HG03060 (cell line): Measurements from ENCODE around the gene PRICKLE4.
"Not testable (repeated sequence)": the region's sequence is repeated elsewhere in the genome, so short reads cannot be mapped to it uniquely, and the experiment has no call there.

Experiments used
- ATAC-seq: cut with Tn5 transposase; IDR thresholded peaks from one replicate; pipeline ENCODE4 v1.9.1; 2021; ENCODE audit warnings: low read depth, moderate number of reproducible peaks; ENCODE audit not compliant: unreplicated experiment

The PRICKLE4 gene

DNA sequence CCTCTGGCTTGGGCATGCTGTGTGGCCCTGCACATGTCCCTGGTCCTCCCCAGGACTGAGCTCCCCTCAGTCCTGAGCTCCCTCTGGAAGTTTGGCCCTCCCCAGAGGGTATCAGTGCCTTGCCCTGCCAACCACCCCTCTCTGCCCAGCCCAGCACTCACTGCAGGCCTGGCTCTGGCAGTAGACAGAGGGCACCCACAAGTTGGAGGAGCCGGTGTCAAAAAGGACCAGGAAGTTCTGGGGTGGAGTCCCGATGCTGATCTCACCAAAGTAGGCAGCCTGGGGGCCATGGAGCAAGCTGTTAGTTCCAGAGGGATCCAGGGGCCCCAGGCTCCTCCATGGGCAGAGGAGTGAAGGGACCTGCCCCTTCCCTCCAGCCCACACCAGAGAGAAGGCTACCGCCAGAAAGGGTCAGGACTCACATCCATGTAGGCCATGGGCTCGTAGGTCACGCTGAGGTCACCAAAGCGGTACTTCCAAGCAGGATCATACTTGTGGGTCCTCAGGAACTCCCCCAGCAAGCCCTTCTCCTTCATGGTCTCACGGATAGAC is 36.3 kb upstream of the PRICKLE4 start:
- ATAC-seq: no peak

DNA sequence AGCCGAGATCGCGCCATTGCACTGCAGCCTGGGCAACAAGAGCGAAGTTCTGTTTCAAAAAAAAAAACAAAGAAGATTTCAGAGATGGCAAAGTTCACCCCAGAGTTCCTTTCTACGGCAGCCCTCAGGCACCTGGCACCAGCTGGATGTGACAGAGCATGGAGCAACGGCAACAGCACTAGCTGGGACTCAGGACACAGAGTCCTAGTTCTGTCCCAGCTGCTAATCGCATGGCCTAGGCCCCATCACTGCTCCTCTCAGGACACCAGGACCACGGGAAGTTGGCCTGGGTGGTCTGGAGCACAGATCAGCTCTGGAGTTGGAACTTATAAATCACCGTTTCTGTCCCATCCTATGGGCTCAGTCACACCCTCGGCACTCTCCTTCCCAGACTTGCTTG is 34.5 kb upstream of the PRICKLE4 start:
- no peak for ATAC-seq

DNA sequence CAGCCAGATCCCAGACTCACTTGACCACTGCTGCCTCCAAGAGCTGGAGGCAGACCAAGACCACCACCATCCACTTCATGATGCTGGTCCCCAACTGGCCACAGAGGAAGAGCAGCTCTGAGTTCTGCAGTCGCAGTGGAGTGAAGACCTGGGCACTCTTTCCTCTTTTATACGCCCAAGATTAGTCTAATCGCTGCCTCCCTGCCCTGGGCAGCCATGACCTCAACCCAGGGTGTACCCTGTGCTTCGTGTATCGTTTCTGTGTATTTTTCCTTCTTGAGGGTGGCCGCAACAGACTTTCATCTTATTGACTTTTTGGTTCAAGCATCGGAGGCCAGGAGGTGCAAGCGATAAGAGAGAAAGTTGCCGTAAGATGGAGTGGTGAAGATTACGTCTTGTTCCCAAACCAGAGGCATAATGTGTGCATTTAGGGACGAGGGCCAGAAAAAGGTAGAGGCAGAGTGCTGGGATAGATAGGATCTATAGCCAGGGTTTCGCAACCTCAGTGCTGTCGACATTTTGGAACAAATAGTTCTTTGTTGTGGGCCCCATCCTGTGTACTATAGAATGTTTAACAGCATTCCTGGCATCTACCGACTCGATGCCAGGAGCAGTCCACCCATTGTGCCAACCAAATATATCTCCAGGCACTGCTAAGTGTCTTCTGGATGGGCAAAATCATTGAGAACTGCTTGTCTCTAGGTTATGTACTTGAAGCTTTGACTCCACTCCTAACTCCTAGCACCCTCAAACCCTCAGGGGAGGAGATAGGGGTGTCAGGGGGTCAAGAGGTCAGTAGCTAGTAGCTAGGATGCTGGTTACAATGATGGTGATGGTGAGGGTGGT is 33.1 kb upstream of the PRICKLE4 start, which contains the start of gene PGC:
PGC (minus strand) TSS at position 142 of the 846 bp plus-strand sequence; CDS start at position 79, 63 bp downstream.
- no peak for ATAC-seq

DNA sequence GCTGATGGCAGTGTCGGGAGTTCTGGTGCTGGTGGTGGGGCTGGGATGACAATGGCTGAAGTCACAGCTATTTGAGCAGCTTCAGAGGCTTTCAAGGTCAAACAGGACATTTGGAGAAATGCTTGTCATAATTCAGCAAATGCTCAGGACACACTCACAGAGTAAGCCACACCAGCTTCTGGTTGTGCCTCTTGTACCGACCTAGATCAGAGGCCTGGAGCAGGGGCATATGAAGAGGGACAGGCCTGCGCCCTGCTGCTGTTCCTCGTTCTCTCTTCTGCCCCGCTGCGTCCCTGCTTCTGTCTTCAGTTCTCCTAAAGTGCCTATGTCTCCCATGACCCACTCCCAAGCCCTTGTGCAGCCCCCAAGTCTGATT is 32.5 kb upstream of the PRICKLE4 start:
- no peak for ATAC-seq

DNA sequence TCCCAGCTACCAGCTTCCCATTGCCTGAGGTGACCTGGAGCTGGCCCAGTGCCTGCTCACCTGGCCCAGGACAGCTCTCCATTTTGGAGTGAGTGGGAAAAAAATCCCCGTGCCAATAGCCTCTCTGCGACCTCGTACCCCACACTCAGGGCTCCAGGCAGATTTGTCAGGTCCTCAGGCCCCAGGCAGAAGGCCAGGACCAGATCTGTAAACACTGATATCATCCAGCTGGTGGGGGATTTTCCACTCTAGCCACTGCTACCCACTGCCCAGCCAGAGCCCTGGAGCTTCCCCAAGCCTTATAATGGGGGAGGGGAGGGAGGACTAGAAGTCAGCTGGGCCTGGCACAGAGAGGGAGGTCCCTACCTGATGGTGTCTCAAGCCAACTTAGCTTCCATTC is 32.0 kb upstream of the PRICKLE4 start:
- no peak for ATAC-seq

DNA sequence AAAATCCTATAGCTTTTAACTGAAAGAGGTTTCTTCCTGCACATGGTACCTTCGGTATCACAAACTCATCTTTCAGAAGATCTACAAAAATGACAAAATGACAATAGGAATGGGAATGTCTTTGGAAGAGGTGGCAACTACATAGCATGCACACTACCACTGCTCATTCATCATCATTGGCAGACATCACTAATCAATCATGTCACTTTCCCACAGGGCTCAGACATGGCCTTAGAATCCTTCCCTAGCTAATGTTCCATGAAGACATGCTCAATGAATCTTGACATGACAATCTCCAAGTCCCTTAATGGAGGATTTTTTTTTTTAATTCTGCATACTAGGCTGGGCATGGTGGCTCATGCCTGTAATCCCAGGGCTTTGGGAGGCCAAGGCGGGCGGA is 30.2 kb upstream of the PRICKLE4 start:
- no peak for ATAC-seq

DNA sequence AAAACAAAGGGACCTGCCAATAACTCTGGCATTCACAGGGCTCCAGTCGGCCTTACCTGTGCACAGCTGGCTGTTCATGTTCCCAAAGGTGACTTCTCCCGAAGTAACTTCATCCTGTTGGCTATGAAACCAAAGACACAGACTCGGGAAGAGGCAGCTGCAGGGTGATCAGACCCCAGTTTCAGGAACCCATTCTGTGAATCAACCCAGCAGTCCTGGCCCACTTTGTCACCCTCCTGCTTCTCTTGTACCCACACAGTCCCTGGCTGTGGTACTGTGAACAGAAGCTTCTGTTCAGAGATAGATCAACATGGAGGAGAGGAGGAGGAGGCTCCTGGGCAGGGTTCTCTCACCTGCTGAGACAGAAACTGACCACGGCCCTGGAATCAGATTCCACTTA is 24.7 kb upstream of the PRICKLE4 start:
- ATAC-seq: no peak

DNA sequence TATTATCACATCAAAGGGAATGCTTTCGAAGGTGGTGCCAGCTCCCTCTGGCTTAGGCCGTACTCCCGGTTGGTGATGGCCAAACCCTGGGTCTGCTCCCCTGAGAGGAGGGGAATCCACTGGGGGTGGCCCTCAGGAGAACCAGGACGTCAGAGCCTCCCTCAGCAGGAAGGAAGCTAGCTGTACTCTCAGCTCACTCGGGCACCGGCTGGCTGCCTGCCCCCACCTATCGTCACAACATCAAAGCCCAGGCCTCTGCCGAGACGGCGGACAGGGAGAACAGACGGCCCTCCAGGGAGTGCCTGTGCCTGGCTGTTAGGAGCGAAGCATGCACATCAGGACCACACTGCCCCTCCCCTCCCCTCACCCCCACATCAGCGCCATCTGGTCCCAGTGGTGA is 24.2 kb upstream of the PRICKLE4 start:
- no peak for ATAC-seq

DNA sequence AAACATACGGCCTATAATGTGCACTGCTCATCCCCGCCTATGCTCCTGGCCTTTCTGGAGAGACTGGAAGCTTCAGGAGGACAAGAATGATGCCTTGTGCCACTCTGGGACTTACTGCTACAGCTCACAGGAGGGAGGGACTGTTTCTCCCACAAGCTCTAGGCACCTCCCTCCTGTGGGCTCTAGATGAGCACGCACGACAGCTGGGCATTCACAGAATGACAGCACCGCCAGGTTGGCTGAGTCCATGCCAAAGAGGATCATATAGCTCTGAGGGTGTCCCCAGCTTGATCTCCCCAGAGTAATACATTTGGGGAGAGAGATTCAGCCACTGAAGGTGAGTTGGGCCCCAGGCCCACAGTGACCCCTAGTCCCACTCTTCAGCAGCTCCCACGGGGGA is 23.3 kb upstream of the PRICKLE4 start:
- ATAC-seq: no peak

DNA sequence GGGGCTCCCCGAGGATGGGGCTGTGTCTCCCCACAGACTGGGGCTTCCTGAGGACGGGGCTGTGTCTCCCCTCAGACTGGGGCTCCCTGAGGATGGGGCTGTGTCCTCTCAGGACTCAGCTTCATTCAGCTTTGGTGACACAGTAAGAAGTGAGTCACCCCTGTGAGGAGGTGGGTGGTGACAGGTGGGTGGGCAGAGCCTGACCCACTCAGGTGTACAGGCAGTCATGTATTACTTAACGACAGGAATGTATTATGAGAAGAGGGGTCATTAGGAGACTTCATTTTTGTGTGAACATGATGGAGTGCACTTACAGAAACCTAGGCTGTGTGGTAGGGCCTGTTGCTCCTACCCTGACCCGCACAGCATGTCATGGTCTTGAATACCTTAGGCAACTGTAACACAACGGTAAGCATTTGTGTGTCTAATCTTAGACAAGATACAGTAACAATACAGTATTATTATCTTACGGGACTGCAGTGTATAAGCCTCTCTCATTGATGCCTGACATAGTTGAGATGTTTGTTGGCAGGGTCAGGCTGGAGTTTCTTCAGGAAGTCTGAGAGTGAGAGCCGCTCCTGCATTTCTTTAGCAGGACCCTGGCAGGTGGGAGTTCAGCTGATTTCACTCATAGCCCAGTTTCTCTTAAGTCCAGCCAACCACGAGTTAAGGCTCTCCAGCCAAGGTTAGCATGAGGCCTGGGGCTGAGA is 22.5 kb upstream of the PRICKLE4 start:
- ATAC-seq: no peak

DNA sequence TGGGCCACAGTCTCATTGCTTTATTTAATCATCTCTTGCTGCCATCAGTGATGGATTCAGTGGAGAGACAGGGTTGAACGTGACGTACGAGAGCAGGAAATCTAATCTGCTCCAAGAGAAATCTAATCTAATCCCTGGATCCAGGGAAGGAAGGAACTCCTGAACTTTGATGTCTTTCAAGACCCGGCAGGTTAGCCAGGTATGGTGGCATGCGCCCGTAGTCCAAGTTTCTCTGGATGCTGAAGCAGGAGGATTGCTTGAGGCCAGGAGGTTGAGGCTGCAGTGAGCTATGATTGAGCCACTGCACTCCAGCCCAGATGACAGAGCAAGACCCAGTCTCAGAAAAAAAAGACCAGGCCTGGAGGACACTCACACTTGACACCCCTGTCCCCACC is 21.9 kb upstream of the PRICKLE4 start:
- no peak for ATAC-seq

DNA sequence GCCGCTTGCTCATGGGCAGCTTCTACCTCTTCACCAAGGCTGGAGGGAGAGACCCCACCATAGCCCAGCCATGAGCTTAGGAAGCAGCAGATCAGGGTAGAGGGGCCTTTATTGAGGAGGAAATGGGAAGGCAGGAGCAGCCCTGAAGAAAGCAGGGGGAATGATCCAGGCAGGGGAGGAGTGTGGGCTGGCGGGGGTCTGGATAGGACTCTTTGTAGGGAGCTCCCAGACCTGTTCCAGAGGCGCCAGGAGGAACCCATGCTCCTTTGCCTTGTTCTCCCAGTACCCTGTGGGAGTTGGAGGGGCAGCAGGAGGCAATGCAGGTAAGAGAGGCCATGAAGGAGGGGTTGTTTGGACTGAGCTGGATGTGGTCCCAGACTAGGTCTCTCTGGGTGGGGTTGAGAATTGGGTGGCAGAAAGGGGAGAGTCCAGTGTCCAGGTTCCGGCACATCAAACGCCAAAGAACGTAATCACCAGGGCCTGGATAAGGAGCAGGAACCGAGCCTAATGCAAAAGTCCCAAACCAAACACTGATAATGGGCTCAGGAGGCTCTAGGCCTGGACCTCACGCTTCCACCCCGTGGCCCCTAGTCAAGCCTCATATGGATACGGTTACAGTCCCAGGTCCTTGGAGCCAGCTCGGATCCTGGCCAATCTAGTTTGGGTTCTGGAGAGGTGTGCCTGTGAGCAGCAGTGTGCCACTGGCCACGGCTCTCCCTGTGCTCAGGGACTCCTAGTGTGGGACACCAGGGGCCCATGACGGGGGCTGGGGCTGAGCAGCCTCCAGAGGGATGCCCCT is 21.3 kb upstream of the PRICKLE4 start:
- ATAC-seq: no peak

DNA sequence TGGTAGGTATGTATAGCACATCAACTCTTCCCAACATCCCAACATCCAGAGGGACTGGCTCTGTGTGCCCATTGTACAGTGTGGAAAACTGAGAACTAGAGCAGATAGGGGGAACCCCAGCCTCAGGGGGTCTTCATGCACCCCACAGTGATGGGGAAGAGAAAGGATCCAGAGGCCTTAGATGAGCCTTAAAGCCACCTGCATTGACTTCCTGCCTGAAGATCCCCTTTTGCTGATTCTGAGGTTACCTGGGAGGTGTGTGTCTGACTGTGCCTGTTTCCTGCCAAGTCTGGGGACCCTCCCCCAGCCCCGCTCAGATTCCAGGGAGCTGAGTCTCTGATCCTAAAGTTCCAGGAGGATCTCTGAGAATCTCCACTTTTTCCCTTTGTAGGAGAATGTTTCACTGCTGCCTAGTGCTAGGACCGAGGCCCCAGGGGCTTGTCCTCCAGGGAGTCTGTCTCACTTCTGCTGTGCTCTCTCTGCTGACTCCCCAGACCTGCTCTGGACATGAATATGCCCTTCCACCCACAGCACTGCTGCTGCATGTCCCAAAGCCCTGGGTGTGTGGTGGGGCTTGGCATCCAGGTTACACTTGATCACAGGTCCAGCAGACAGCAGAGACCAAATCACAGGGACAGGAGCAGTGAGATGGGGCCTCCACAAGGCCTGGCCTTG is 20.5 kb upstream of the PRICKLE4 start:
- ATAC-seq: no peak

DNA sequence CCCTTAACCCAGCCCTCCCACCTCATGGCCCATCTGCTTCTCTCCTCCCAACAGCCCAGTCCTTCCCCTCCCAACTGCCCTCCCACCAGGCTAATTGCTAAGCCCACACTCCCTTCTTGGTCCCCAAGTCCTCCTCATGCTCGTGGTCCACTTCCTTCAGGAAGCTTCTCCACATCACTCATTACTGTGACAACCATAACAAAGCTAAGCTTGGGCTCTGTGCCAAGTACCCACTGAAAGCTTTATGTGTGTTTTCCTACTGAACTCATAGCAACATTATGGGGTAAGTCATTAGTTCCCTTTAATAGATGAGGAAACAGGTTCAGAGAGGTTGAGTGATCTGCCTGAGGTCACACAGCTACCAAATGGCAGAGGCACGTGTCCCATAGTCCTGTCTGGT is 17.1 kb upstream of the PRICKLE4 start:
- no peak for ATAC-seq

DNA sequence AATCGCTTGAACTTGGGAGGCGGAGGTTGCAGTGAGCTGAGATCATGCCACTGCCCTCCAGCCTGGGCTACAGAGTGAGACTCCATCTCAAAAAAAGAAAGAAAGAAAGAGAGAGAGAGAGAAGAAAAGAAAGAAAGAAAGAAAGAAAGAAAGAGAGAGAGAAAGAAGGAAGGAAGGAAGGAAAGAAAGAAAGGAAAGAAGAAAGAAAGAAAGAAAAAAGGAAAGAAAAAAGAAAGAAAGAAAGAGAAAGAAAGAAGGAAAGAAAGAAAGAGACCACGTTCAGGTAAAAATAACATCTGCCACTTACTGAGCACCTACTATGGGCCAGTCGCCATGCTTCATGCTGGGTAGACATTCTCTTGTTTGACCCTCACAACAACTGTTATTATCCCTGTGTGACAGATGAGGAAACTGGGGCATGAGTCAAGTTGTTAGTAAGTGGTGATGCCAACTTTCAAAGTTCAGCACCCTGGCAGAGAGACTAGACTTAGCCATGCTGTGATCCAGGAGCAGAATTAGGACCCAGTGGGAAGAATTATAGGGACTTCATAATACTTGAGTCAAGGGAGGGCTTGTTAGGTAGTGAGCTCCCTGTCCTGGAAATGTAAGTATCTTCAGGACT is 14.4 kb upstream of the PRICKLE4 start:
- ATAC-seq: not testable (repeated sequence)

DNA sequence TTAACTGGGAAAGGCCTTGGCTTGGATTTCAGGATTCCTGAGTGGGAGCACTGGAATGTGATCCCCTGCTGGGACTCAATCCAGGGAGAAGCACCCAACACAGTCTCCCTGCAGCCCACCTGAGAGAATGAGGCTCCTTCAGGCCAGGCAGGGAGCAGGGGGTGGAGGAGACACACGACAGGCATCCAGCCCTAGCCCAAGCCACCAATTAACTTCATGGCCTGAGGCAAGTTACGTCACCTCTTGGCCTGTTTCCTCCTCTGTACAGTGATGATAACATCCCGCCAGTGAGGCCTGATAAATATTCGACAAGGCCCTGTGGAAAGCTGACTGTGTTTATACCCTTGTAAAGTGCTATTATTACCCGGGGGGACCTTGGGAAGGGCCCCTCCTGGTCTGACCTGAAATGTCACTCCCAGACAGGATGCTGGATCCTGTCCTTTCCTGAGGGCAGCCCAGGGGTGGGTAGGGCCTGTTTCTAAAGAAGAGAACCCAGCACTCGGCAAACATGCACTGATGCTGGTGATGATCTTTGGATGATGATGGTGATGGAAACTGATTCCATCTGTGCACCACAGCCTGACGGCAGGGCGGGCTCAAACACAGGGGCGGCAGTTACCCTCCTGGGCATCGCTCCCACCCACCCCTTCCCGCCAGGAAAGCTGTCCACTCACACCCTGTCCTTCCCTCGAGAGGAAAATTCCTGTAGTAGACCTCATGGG is 13.3 kb upstream of the PRICKLE4 start:
- no peak for ATAC-seq

DNA sequence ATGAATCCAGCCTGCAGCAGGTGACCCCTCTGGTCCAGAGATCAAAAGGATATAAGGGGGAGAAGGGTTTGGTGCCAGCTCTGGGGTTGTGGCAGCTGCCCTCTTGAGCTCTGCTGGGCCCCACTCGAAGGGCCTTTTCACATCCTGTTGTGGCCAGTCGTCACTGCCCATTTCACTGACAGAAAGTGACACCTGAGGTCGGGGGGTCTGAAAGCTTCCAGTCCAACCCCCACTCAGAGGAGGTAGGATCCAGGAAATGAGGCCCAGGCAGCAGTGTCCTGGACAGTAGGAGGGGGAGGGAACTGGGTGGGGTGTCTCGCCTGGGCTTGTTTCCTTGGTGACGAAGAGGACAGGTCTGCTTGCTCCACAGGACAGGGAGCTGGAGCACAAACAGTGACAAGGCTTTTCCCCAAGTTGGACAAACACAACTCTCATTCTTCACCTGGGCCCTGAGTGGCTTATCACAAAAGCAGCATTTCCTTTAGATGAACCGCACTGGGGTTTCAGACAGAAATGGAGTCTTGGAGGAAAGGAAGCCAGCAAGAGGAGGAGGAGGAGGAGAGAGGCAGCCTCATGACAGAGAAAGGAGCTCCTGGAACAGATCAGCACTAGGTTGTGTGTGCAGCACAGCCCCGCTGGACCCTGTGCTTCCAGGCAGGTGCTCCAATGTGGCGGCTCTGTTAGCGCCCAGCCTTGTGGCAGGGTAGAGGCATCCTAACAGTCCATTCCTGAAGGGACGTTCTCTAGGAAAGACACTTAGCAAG is 11.9 kb upstream of the PRICKLE4 start:
- ATAC-seq: no peak

DNA sequence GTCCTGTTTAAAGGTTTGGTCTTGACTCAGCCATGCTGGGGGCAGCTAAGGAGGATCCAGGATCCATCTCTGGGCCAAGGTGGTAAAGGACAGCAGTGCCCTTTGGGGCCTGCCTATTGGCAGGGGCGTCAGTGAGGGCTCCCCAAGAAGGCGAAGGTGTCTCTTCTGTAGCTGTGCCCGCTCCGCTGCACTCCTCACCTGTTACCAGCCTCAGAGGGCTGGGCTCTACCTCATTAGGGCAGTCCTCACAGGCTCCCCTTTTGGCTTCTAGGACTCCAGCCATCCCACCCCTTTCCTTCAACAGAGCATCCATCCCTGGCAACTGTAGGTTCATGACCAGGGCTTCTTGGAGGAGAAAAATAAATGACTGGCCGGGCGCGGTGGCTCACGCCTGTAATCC is 11.2 kb upstream of the PRICKLE4 start:
- ATAC-seq: no peak
